DOHH2 (cell line): ENCODE results near the gene SLC4A2.

ENCODE experiments used
- H3F3A ChIP-seq: fragments of 200-600 bp; sonication (generic), shearing (Covaris generic); 2 replicates; pipeline ENCODE4 v1.6.0; 2016; ENCODE audit warnings: antibody characterized with exemption, mild to moderate bottlenecking; ENCODE audit not compliant: control insufficient read depth, insufficient read depth
- H3K27ac ChIP-seq: fragments of 200-600 bp; sonication (generic); 2 replicates; pipeline ENCODE4 v1.5.1; 2014; ENCODE audit warnings: low read depth, mild to moderate bottlenecking, low read length, moderate library complexity
- H3K27me3 ChIP-seq: fragments of 200-600 bp; sonication (generic); 2 replicates; pipeline ENCODE4 v1.6.1; 2014; ENCODE audit warnings: mild to moderate bottlenecking, low read length, mixed read lengths; ENCODE audit not compliant: control insufficient read depth
- H3K36me3 ChIP-seq: fragments of 200-600 bp; sonication (generic); 2 replicates; pipeline ENCODE4 v1.6.1; 2014; ENCODE audit warnings: mild to moderate bottlenecking, low read length, moderate library complexity, mixed read lengths; ENCODE audit not compliant: control insufficient read depth
- H3K4me1 ChIP-seq: fragments of 200-600 bp; sonication (generic); 2 replicates; pipeline ENCODE4 v1.6.1; 2014; ENCODE audit warnings: mild to moderate bottlenecking, low read length, mixed read lengths; ENCODE audit not compliant: control insufficient read depth
- H3K4me2 ChIP-seq: fragments of 200-600 bp; sonication (generic); 2 replicates; pipeline ENCODE4 v1.6.0; 2014; ENCODE audit warnings: mild to moderate bottlenecking, low read length, moderate library complexity
- H3K4me3 ChIP-seq: fragments of 200-600 bp; sonication (generic); 2 replicates; pipeline ENCODE4 v1.5.1; 2014; ENCODE audit warnings: mild to moderate bottlenecking, low read length, mixed read lengths
- H3K79me2 ChIP-seq: fragments of 200-600 bp; sonication (generic); 2 replicates; pipeline ENCODE4 v1.6.1; 2014; ENCODE audit warnings: mild to moderate bottlenecking, low read length, mixed read lengths; ENCODE audit not compliant: control insufficient read depth
- H3K9me2 ChIP-seq: fragments of 200-600 bp; sonication (generic); replicated peaks from 2 replicates; pipeline ENCODE4 v1.6.1; 2014; ENCODE audit warnings: mild to moderate bottlenecking, low read length, mixed read lengths; ENCODE audit not compliant: control insufficient read depth
- H3K9me3 ChIP-seq: fragments of 200-600 bp; sonication (generic); 2 replicates; pipeline ENCODE4 v1.6.1; 2014; ENCODE audit warnings: antibody characterized with exemption, low read length, mixed read lengths; ENCODE audit not compliant: control insufficient read depth, insufficient read depth
- H4K20me1 ChIP-seq: fragments of 200-600 bp; sonication (generic); 2 replicates; pipeline ENCODE4 v1.6.0; 2014; ENCODE audit warnings: low read depth, mild to moderate bottlenecking, antibody characterized with exemption, low read length, moderate library complexity; ENCODE audit not compliant: control insufficient read depth, insufficient read depth
- EZH2phosphoT487 ChIP-seq: fragments of 200-600 bp; sonication (generic); IDR thresholded peaks from 2 replicates; pipeline ENCODE4 v1.6.1; 2017; ENCODE audit warnings: borderline replicate concordance, mild to moderate bottlenecking, antibody characterized with exemption, low read length, moderate library complexity, mixed read lengths
- TF ChIP-seq, protein P1 (sequence below): fragments of 200-600 bp; sonication (generic); IDR thresholded peaks from one replicate; pipeline ENCODE4 v1.5.1; 2014; ENCODE audit warnings: antibody characterized with exemption, mild to moderate bottlenecking, low read depth, low read length; ENCODE audit not compliant: poor library complexity, severe bottlenecking

SLC4A2 gene

DNA sequence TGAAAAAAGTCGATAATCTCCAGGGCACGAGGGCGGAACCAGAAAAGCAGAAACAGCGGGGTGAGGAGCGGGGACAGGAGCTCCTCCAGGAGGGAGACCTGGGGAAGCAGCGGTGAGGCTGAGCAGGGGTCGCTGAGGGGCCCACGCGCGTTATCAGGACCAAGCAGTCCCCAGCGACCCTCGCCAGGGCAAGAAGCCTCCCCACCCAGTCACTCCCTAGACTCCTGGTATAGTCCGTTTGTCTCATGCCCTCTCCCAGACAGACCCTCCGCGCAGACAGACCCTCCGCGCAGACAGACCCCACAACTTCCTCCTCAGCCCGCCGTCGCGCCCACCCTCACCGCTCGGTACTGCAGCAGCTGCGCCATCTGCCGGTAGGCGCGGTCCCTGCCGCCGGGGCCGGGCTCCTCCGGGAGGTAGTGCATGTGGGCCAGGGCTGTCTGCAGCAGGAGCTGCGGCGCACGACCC is 41.4 kb upstream of the SLC4A2 start:
- Histone ChIP-seq H3K79me2 (no peaks in the 10 kb centered on the region), H3K4me1 (peaks cover 42% of the 10 kb centered on the region), H3K9me3 (no peaks in the 10 kb centered on the region), H3F3A (no peaks in the 10 kb centered on the region), H3K27ac (no peak overlapping the region), H3K4me2 (peak overlapping the region; percentile 90), H3K36me3 (no peaks in the 10 kb centered on the region), H4K20me1 (no peaks in the 10 kb centered on the region), H3K27me3 (peaks cover 23% of the 10 kb centered on the region), H3K4me3 (peak overlapping the region; percentile 77), H3K9me2 (no peaks in the 10 kb centered on the region)
- TF ChIP-seq EZH2phosphoT487 = no peak
- TF ChIP-seq, protein P1, sequence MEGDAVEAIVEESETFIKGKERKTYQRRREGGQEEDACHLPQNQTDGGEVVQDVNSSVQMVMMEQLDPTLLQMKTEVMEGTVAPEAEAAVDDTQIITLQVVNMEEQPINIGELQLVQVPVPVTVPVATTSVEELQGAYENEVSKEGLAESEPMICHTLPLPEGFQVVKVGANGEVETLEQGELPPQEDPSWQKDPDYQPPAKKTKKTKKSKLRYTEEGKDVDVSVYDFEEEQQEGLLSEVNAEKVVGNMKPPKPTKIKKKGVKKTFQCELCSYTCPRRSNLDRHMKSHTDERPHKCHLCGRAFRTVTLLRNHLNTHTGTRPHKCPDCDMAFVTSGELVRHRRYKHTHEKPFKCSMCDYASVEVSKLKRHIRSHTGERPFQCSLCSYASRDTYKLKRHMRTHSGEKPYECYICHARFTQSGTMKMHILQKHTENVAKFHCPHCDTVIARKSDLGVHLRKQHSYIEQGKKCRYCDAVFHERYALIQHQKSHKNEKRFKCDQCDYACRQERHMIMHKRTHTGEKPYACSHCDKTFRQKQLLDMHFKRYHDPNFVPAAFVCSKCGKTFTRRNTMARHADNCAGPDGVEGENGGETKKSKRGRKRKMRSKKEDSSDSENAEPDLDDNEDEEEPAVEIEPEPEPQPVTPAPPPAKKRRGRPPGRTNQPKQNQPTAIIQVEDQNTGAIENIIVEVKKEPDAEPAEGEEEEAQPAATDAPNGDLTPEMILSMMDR = peak; percentile 100

DNA sequence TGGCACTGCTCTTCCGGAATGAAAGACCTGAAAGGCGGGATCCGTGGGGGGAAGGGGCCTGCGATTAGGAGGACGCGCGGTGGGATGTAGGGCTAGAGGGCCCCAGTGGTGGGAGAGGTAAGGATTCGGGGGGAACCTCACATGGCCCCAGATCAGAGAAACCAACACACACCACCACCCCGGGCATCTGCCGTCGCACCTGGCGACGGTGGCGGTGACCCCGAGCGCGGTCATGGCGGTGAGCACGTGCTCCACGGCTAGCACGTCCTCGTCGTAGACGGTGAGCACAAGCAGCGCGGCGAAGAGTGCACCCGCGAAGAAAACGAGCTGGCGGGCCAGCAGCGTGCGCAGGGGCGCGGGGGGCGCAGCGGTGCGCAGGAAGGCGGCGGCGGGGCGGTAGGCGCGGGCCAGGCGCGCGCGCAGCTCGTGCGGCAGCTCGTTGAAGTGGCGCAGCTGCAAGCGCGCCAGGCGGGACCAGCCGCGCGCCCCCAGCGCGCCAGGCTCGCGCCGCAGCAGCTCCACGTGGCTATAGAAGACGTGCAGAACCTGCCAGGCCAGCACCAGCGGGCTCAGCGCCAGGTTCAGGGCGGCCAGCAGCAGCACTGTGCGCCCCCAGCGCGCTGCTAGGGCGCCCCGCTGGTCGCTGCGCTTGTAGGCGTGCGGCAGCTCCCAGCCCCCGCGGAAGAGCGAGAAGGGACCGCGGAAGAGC is 40.8 kb upstream of the SLC4A2 start:
- H3K9me2 ChIP-seq = no peaks in the 10 kb centered on the region
- H3F3A ChIP-seq = no peaks in the 10 kb centered on the region
- H3K4me1 ChIP-seq = peaks cover 36% of the 10 kb centered on the region
- TF ChIP-seq, protein P1 = peak; percentile 33
- no peak for TF ChIP-seq EZH2phosphoT487
- H3K79me2 ChIP-seq = no peaks in the 10 kb centered on the region
- H4K20me1 ChIP-seq = no peaks in the 10 kb centered on the region
- peak overlapping the region; percentile 77 for H3K4me3 ChIP-seq
- H3K27ac ChIP-seq = no peak overlapping the region
- H3K9me3 ChIP-seq = no peaks in the 10 kb centered on the region
- H3K27me3 ChIP-seq = peaks cover 23% of the 10 kb centered on the region
- H3K36me3 ChIP-seq = no peaks in the 10 kb centered on the region
- H3K4me2 ChIP-seq = peak overlapping the region; percentile 90

DNA sequence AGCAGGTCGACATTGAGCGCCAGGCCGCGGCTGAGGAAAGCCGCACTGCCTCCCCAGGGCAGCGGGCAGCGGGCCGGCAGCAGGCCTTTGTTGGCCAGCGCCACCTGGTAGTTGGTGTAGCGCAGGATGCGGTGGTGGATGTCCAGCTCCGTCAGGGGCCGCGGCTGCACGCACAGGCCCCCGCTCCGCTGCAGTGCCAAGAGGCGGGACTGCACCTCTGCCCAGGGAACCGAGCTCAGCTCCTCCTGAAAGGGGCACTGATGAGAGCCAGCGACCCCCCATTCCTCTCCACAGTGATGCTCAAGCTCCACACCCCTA is 40.3 kb upstream of the SLC4A2 start:
- peaks cover 31% of the 10 kb centered on the region for H3K4me1 ChIP-seq
- H3K4me3 ChIP-seq = no peak overlapping the region
- peaks cover 23% of the 10 kb centered on the region for H3K27me3 ChIP-seq
- no peaks in the 10 kb centered on the region for H4K20me1 ChIP-seq
- no peak overlapping the region for H3K27ac ChIP-seq
- H3F3A ChIP-seq = no peaks in the 10 kb centered on the region
- TF ChIP-seq, protein P1 = no peak
- no peak for TF ChIP-seq EZH2phosphoT487
- H3K79me2 ChIP-seq = no peaks in the 10 kb centered on the region
- no peaks in the 10 kb centered on the region for H3K9me2 ChIP-seq
- H3K36me3 ChIP-seq = no peaks in the 10 kb centered on the region
- H3K4me2 ChIP-seq = no peak overlapping the region
- no peaks in the 10 kb centered on the region for H3K9me3 ChIP-seq
